Sigmoid colon (tissue), 4 donors: ENCODE data around the gene CCDC127.

Source experiments
- CTCF ChIP-seq, 4 experiments: fragments of 450-650 bp in 3 of 4; fragments of 200-600 bp in 1 of 4; IDR thresholded peaks; one replicate each; pipeline ENCODE4 v1.5.1; 2016 to 2019; ENCODE audit warnings: antibody characterized with exemption in 4 of 4, mild to moderate bottlenecking in 3 of 4, moderate library complexity in 2 of 4
- EP300 ChIP-seq, 4 donors: sonication (generic); formaldehyde crosslinking; IDR thresholded peaks; one replicate each; pipeline ENCODE4 v1.6.1; 2017; ENCODE audit warnings: antibody characterized with exemption in 4 of 4

GRCh38 chr5:219991-220390 lies 2.0 kb upstream of the CCDC127 start:
- TF ChIP-seq CTCF (IDR thresholded peaks at IDR 0.05) (no peak), EP300 (IDR thresholded peaks at IDR 0.05) (no peak)
